ENCODE data around the gene P3H3. TPM values are rescaled to one million over a fixed set of nuclear protein-coding genes. Genes with fewer than 3 reads are reported as not detected.
A peak's percentile ranks its signal among the peaks of the same experiment; 100 is the strongest.
"Not testable (repeated sequence)": the region's sequence is repeated elsewhere in the genome, so short reads cannot be mapped to it uniquely, and the experiment has no call there.

The P3H3 gene
- total RNA-seq, 1 donor from 2014 or later: 30.6 TPM

DNA sequence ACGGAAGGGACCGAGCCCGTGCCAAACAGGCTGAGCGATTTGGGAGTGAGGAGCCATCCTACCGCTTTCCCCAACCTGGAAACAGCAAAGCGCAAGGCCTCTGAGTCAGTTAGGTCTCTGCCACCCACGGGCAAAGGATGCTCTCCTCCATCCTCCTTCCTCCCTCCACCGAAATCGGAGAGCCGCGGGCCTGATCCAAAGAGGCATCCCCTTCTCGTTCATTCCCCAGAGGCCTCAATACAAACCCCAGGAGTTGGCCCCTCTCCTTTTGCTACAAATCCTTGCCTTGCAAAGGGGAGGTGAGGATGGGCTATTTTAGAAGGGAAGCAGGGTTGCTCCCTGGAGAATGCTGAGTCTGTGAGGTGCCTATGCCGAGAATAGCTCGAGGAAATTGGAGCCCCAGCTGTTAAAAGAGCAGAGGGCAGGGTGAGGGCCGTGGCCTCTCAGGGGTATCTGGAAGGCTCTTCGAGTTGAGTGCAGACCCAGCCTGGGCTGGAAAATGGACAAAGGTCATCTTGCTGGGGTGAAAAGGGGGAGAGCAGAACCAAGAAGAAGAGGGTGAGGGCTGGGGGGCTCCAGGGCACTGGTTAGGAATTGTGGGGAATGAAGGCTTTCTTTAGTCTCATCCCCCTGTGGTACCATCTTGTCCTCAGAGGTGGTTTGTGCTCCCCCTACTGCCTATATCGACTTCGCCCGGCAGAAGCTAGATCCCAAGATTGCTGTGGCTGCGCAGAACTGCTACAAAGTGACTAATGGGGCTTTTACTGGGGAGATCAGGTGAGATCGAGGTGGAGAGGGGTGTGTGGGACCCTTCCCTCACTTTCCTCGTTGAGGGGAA, 40.2 kb downstream of the P3H3 start:
- H3K27me3 Mint-ChIP-seq: peaks cover 10% of the 10 kb centered on the region
- DNase-seq (ENCODE audit: low spot score, unreplicated experiment): no peak
- peak overlapping the region; percentile 85 for H3K27ac Mint-ChIP-seq
- H3K4me3 Mint-ChIP-seq (ENCODE audit: low read depth): peak overlapping the region; percentile 94
- TF ChIP-seq, protein P1, sequence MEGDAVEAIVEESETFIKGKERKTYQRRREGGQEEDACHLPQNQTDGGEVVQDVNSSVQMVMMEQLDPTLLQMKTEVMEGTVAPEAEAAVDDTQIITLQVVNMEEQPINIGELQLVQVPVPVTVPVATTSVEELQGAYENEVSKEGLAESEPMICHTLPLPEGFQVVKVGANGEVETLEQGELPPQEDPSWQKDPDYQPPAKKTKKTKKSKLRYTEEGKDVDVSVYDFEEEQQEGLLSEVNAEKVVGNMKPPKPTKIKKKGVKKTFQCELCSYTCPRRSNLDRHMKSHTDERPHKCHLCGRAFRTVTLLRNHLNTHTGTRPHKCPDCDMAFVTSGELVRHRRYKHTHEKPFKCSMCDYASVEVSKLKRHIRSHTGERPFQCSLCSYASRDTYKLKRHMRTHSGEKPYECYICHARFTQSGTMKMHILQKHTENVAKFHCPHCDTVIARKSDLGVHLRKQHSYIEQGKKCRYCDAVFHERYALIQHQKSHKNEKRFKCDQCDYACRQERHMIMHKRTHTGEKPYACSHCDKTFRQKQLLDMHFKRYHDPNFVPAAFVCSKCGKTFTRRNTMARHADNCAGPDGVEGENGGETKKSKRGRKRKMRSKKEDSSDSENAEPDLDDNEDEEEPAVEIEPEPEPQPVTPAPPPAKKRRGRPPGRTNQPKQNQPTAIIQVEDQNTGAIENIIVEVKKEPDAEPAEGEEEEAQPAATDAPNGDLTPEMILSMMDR (IDR thresholded peaks at IDR 0.05; ENCODE audit: unreplicated experiment): no peak
- peaks cover 27% of the 10 kb centered on the region for H3K4me1 Mint-ChIP-seq (ENCODE audit: low read depth)
- no peaks in the 10 kb centered on the region for H3K9me3 Mint-ChIP-seq (ENCODE audit: low read depth)
- H3K36me3 Mint-ChIP-seq (ENCODE audit: insufficient read depth): peaks cover 32% of the 10 kb centered on the region

DNA sequence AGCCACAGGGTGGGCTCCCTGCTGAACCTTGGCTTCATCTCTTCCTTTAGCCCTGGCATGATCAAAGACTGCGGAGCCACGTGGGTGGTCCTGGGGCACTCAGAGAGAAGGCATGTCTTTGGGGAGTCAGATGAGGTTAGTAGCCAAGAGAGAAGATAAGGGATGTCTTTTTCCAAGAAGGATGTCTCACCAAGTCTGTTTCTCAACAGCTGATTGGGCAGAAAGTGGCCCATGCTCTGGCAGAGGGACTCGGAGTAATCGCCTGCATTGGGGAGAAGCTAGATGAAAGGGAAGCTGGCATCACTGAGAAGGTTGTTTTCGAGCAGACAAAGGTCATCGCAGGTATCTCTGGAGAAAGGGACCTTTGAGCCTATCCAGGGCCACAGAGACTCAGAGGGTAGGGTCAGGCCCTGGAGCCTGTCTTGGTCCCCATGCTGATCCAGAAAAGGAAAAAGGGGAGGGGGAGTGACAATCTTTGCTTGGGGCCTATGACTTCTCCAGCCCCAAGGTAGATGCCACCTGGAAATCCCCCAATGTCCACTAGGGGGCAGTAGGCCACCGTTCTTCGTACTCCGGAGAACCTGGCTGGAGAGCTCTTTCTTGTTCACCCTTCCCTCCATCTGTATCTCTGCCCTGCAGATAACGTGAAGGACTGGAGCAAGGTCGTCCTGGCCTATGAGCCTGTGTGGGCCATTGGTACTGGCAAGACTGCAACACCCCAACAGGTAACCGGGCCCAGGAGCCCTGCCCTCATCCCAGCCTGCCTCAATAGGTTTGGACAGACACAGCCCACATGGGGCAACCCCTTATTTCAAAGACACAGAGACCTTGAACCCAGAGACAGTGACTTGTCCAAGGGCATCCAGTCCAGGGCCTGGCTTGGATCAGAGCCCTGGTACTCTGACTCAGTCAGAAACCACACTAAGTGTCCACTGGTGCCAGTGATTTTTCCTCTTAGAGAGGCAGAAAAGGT, 41.1 kb downstream of the P3H3 start:
- Mint-ChIP-seq H3K9me3 (ENCODE audit: low read depth) (no peaks in the 10 kb centered on the region), H3K4me1 (ENCODE audit: low read depth) (peaks cover 30% of the 10 kb centered on the region), H3K36me3 (ENCODE audit: insufficient read depth) (peaks cover 29% of the 10 kb centered on the region), H3K4me3 (ENCODE audit: low read depth) (peak overlapping the region; percentile 94), H3K27me3 (peaks cover 10% of the 10 kb centered on the region), H3K27ac (peak overlapping the region; percentile 85)
- peak; percentile 95 for DNase-seq (ENCODE audit: low spot score, unreplicated experiment)
- TF ChIP-seq, protein P1 (IDR thresholded peaks at IDR 0.05; ENCODE audit: unreplicated experiment): peak; percentile 100

DNA sequence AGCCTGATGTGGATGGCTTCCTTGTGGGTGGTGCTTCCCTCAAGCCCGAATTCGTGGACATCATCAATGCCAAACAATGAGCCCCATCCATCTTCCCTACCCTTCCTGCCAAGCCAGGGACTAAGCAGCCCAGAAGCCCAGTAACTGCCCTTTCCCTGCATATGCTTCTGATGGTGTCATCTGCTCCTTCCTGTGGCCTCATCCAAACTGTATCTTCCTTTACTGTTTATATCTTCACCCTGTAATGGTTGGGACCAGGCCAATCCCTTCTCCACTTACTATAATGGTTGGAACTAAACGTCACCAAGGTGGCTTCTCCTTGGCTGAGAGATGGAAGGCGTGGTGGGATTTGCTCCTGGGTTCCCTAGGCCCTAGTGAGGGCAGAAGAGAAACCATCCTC, 42.1 kb downstream of the P3H3 start:
- not testable (repeated sequence) for H3K27me3 Mint-ChIP-seq; DNase-seq (ENCODE audit: low spot score, unreplicated experiment); H3K27ac Mint-ChIP-seq; H3K9me3 Mint-ChIP-seq (ENCODE audit: low read depth); H3K4me3 Mint-ChIP-seq (ENCODE audit: low read depth)
- H3K4me1 Mint-ChIP-seq (ENCODE audit: low read depth): peaks cover 30% of the 10 kb centered on the region
- peaks cover 22% of the 10 kb centered on the region for H3K36me3 Mint-ChIP-seq (ENCODE audit: insufficient read depth)

DNA sequence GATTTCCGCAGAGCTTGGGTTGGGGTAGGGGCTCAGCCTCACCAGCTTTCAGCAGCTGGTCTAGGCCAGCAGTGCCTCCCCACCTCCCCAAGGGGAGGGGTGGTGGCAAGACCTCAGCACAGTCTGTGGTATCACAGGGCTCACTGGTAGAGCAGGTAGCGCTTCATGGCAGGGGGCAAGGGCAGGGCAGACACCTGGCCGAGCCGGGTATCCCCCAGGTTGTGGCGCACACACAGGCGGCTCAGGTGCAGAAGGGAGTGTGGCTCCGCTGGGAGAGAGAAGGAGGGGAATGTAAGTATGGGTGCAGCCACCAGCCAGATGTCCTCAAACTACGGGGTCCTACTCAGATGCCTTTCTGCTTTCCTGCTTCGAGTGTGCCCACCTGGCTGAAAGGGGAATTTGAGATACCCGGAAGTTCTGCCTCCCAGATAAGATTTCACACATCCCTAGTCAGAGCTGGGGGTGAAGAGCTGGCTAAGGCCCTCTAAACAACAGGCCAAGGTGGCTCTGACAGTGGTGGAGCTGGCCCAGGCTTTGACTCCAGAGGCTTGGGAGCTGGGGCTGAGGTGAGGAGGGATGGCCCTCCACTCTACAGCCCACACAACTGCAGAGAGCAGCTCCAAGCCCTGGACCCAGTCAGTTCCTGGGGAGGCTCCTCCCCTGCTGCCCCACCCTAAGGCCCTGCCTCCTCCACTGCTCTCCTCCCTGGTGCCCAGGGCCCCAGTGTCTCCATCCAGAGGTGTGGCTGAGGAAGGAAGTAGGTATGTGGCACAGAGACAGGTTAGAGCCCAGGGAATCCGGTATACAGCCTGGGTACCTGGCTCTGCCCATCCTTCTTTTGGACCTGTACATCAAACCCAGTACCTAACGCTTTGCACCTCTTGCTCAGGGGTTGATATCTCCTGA, 43.1 kb downstream of the P3H3 start:
- Mint-ChIP-seq H3K4me1 (ENCODE audit: low read depth) (peaks cover 32% of the 10 kb centered on the region), H3K27me3 (peaks cover 4% of the 10 kb centered on the region)

More for the DNA sequence above, 43.1 kb downstream of the P3H3 start:
- TF ChIP-seq, protein P1 (IDR thresholded peaks at IDR 0.05; ENCODE audit: unreplicated experiment): no peak
- DNase-seq (ENCODE audit: low spot score, unreplicated experiment): no peak
- Mint-ChIP-seq H3K4me3 (ENCODE audit: low read depth) (peak overlapping the region; percentile 93), H3K27ac (peak overlapping the region; percentile 92), H3K36me3 (ENCODE audit: insufficient read depth) (peaks cover 20% of the 10 kb centered on the region), H3K9me3 (ENCODE audit: low read depth) (no peaks in the 10 kb centered on the region)
